ENCODE data around the gene PLRG1. TPM values are rescaled to one million over a fixed set of nuclear protein-coding genes. Genes with fewer than 3 reads are reported as not detected.
"Not testable (repeated sequence)": the region's sequence is repeated elsewhere in the genome, so short reads cannot be mapped to it uniquely, and the experiment has no call there.

Gene PLRG1
- polyA plus RNA-seq: 64.2 TPM

- Mint-ChIP-seq H3K36me3 (no peaks in the 10 kb centered on the region), H3K27me3 (no peaks in the 10 kb centered on the region), H3K4me3 (peak within 1 kb of the TSS; percentile 93 to 100 (median 100)), H3K4me1 (peaks cover 14 to 18% (median 15%) of the 10 kb centered on the region in 3 donors), H3K27ac (peak within 1 kb of the TSS; percentile 61 to 98 (median 93)), H3K9me3 (peaks cover 0 to 2% (median 0%) of the 10 kb centered on the region in 3 donors)
Observed at GRCh38 chr4:154549894-154550790, at the start of gene PLRG1. TSS of gene PLRG1 (minus strand) at chr4:154550400. CDS start at chr4:154550308, 92 bp downstream.

- H3K4me3 Mint-ChIP-seq: no peak overlapping the region
- H3K4me1 Mint-ChIP-seq: peaks cover 0 to 1% (median 0%) of the 10 kb centered on the region in 3 donors
- H3K27me3 Mint-ChIP-seq: peaks cover 3% of the 10 kb centered on the region
- no peak overlapping the region for H3K27ac Mint-ChIP-seq
- peaks cover 0 to 2% (median 1%) of the 10 kb centered on the region in 3 donors for H3K9me3 Mint-ChIP-seq
- no peaks in the 10 kb centered on the region for H3K36me3 Mint-ChIP-seq
Observed at GRCh38 chr4:154597798-154598774, 47.9 kb upstream of the PLRG1 start.

GRCh38 chr4:154597281-154597680 is 47.1 kb upstream of the PLRG1 start:
- H3K9me3 Mint-ChIP-seq, H3K36me3 Mint-ChIP-seq, H3K27ac Mint-ChIP-seq, H3K4me3 Mint-ChIP-seq, H3K27me3 Mint-ChIP-seq, H3K4me1 Mint-ChIP-seq: not testable (repeated sequence)

GRCh38 chr4:154595807-154596206 is 45.6 kb upstream of the PLRG1 start:
- Mint-ChIP-seq H3K27ac (no peak overlapping the region), H3K9me3 (peaks cover 0 to 2% (median 1%) of the 10 kb centered on the region in 3 donors), H3K36me3 (no peaks in the 10 kb centered on the region), H3K27me3 (no peaks in the 10 kb centered on the region), H3K4me1 (no peaks in the 10 kb centered on the region), H3K4me3 (no peak overlapping the region)

GRCh38 chr4:154594343-154594742 is 44.1 kb upstream of the PLRG1 start:
- H3K27me3 Mint-ChIP-seq, H3K4me1 Mint-ChIP-seq, H3K4me3 Mint-ChIP-seq, H3K27ac Mint-ChIP-seq, H3K36me3 Mint-ChIP-seq, H3K9me3 Mint-ChIP-seq: not testable (repeated sequence)

GRCh38 chr4:154593868-154594267 is 43.7 kb upstream of the PLRG1 start:
- Mint-ChIP-seq H3K27ac (no peak overlapping the region), H3K4me1 (no peaks in the 10 kb centered on the region), H3K9me3 (peaks cover 0 to 3% (median 0%) of the 10 kb centered on the region in 3 donors), H3K4me3 (no peak overlapping the region), H3K36me3 (no peaks in the 10 kb centered on the region), H3K27me3 (peaks cover 2% of the 10 kb centered on the region)

GRCh38 chr4:154591890-154592289 is 41.7 kb upstream of the PLRG1 start:
- H3K27me3 Mint-ChIP-seq: peaks cover 6% of the 10 kb centered on the region
- no peak overlapping the region for H3K27ac Mint-ChIP-seq
- H3K4me1 Mint-ChIP-seq: no peaks in the 10 kb centered on the region
- H3K4me3 Mint-ChIP-seq: no peak overlapping the region
- peaks cover 0 to 2% (median 0%) of the 10 kb centered on the region in 3 donors for H3K9me3 Mint-ChIP-seq
- H3K36me3 Mint-ChIP-seq: no peaks in the 10 kb centered on the region

GRCh38 chr4:154590329-154591006 is 40.3 kb upstream of the PLRG1 start, which contains the start of gene FGA:
TSS of gene FGA (minus strand) at chr4:154590742. CDS start at chr4:154590687, 55 bp downstream.
- Mint-ChIP-seq H3K27me3 (peaks cover 6% of the 10 kb centered on the region), H3K4me1 (no peaks in the 10 kb centered on the region), H3K4me3 (no peak within 1 kb of the TSS), H3K36me3 (no peaks in the 10 kb centered on the region), H3K9me3 (peaks cover 0 to 2% (median 0%) of the 10 kb centered on the region in 3 donors), H3K27ac (peak within 1 kb of the TSS in 1 of 3 donors; percentile 6)

GRCh38 chr4:154589296-154590197 is 39.3 kb upstream of the PLRG1 start:
- no peak overlapping the region for H3K4me3 Mint-ChIP-seq
- peak overlapping the region in 1 of 3 donors; percentile 6 for H3K27ac Mint-ChIP-seq
- H3K27me3 Mint-ChIP-seq: peaks cover 6% of the 10 kb centered on the region
- peaks cover 0 to 2% (median 0%) of the 10 kb centered on the region in 3 donors for H3K9me3 Mint-ChIP-seq
- no peaks in the 10 kb centered on the region for H3K4me1 Mint-ChIP-seq
- H3K36me3 Mint-ChIP-seq: no peaks in the 10 kb centered on the region

GRCh38 chr4:154588198-154588597 is 38.0 kb upstream of the PLRG1 start:
- H3K4me3 Mint-ChIP-seq: no peak overlapping the region
- H3K36me3 Mint-ChIP-seq: no peaks in the 10 kb centered on the region
- H3K27me3 Mint-ChIP-seq: peaks cover 6% of the 10 kb centered on the region
- no peaks in the 10 kb centered on the region for H3K4me1 Mint-ChIP-seq
- peaks cover 0 to 2% (median 0%) of the 10 kb centered on the region in 3 donors for H3K9me3 Mint-ChIP-seq
- H3K27ac Mint-ChIP-seq: no peak overlapping the region

GRCh38 chr4:154586296-154587033 is 36.3 kb upstream of the PLRG1 start:
- Mint-ChIP-seq H3K4me3 (peak overlapping the region in 1 of 4 donors; percentile 29), H3K9me3 (peaks cover 0 to 2% (median 0%) of the 10 kb centered on the region in 3 donors), H3K36me3 (no peaks in the 10 kb centered on the region), H3K27ac (no peak overlapping the region), H3K27me3 (peaks cover 6% of the 10 kb centered on the region), H3K4me1 (no peaks in the 10 kb centered on the region)

GRCh38 chr4:154585369-154586018 is 35.3 kb upstream of the PLRG1 start:
- no peaks in the 10 kb centered on the region for H3K36me3 Mint-ChIP-seq
- no peaks in the 10 kb centered on the region for H3K4me1 Mint-ChIP-seq
- H3K27ac Mint-ChIP-seq: no peak overlapping the region
- peaks cover 0 to 2% (median 0%) of the 10 kb centered on the region in 3 donors for H3K9me3 Mint-ChIP-seq
- H3K27me3 Mint-ChIP-seq: peaks cover 6% of the 10 kb centered on the region
- H3K4me3 Mint-ChIP-seq: no peak overlapping the region

GRCh38 chr4:154584259-154584658 is 34.1 kb upstream of the PLRG1 start:
- H3K36me3 Mint-ChIP-seq: no peaks in the 10 kb centered on the region
- no peaks in the 10 kb centered on the region for H3K4me1 Mint-ChIP-seq
- H3K27ac Mint-ChIP-seq: no peak overlapping the region

More at GRCh38 chr4:154584259-154584658, 34.1 kb upstream of the PLRG1 start:
- Mint-ChIP-seq H3K4me3 (no peak overlapping the region), H3K9me3 (no peaks in the 10 kb centered on the region), H3K27me3 (peaks cover 4% of the 10 kb centered on the region)
